Coronary artery (tissue), 2 donors: ENCODE results near the gene FTSJ3.

Experiments
- DNase-seq: peaks from one replicate; pipeline ENCODE4 v3.0.0-alpha.2; 2017; ENCODE audit warnings: low spot score
- H3K27ac ChIP-seq, 2 donors: fragments of 200-600 bp; sonication (generic); one replicate each; pipeline ENCODE4 v1.5.1; 2016 to 2019
- H3K4me3 ChIP-seq: fragments of 200-600 bp; sonication (generic); 2 replicates; pipeline ENCODE4 v1.5.1; 2016; ENCODE audit warnings: mild to moderate bottlenecking, moderate library complexity
- CTCF ChIP-seq: fragments of 200-600 bp; sonication (generic); IDR thresholded peaks from one replicate; pipeline ENCODE4 v1.5.1; 2019; ENCODE audit warnings: antibody characterized with exemption

Gene FTSJ3

GRCh38 chr17:63820963-63821561 lies 6.4 kb downstream of the FTSJ3 start:
- no peak overlapping the region for H3K27ac ChIP-seq

DNA sequence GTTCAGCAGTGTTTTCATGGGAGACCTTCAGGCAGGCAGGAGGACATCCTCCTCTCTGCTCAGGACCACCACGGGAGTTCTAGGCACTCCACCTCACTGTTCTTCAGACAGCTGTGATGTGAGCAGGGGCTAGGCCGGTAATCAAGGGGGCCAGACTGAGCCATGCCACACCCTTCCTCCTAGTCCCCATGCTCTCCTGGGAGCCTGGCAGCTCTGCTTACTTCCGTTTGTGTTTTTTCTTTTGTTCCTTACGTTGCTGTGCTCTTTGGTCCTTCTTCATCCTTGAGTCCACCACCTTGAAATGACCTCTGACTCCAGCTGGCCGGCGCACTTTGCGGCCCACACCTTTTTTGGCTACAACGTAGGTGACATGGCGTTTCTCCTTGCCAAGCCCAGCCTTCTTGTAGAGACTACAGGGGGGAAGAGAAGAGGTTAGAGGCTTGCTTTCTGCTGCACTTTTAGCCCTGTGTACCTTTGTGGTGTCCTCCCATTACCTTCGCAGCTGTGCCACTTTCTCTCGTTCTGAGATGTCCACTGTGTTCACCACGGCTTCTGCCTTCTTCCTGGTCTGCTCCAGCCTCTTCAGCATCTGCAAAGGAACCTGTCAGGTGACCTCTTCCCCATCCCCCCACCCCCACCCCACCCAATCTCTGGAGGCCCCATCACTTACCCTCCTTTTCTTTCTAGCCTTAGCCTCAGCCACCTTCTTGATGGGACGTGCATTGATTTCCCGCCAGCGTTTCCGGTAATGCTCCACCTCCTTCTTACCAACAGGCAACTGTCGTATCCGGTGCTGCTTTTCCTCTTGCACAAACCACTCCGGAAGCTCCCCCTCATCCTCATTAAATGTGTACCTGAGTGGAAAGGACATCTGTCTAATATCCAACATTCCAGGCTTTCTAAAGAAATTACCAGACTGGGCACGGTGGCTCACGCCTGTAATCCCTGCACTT lies 7.6 kb downstream of the FTSJ3 start:
- no peak overlapping the region for H3K27ac ChIP-seq
- no peak for TF ChIP-seq CTCF
- DNase-seq = no peak
- no peak overlapping the region for H3K4me3 ChIP-seq

More at GRCh38 chr17:63820963-63821561, 6.4 kb downstream of the FTSJ3 start:
- no peak for TF ChIP-seq CTCF
- no peak for DNase-seq
- no peak overlapping the region for H3K4me3 ChIP-seq

GRCh38 chr17:63819131-63819530 lies 8.3 kb downstream of the FTSJ3 start:
- Histone ChIP-seq H3K4me3 (no peak overlapping the region), H3K27ac (no peak overlapping the region)
- no peak for TF ChIP-seq CTCF
- no peak for DNase-seq

DNA sequence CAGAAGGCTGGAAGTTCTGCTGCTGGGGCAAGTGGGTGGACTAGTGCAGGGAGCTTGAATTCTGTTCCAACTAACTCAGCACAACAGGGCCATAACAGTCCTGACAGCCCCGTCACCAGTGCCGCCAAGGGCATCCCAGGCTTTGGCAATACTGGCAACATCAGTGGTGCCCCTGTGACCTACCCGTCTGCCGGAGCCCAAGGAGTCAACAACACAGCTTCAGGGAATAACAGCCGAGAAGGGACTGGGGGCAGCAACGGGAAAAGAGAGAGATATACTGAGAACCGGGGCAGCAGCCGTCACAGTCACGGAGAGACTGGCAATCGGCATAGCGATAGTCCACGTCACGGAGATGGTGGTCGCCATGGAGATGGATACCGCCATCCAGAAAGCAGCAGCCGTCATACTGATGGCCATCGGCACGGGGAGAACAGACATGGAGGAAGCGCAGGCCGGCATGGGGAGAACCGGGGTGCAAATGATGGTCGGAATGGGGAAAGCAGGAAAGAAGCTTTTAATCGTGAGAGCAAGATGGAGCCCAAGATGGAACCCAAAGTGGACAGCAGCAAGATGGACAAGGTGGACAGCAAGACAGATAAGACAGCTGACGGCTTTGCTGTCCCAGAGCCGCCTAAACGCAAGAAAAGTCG lies 9.6 kb downstream of the FTSJ3 start:
- TF ChIP-seq CTCF = no peak
- H3K4me3 ChIP-seq = no peak overlapping the region
- no peak overlapping the region for H3K27ac ChIP-seq
- no peak for DNase-seq

GRCh38 chr17:63816669-63817068 lies 10.8 kb downstream of the FTSJ3 start:
- no peak overlapping the region for H3K4me3 ChIP-seq
- H3K27ac ChIP-seq = no peak overlapping the region
- no peak for DNase-seq
- no peak for TF ChIP-seq CTCF

DNA sequence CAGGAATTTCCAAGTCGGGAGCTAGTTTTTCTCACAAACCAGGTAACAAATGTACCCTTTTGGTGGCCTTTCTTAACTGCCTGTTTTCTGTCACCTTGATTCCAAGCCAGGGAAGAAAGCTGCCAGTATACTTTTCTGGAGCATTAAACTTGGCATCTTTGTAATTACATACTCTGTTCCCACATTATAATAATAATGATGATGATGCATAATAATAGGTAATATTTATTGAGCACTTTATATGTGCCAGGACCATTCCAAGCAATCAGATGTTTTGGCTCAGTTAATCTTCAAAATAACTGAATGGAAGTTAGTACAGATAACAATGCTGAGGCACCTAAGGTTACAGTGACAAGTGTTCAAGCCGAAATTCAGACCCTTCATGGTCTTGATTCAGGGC lies 11.3 kb downstream of the FTSJ3 start:
- no peak for TF ChIP-seq CTCF
- no peak for DNase-seq
- no peak overlapping the region for H3K4me3 ChIP-seq

More for the DNA sequence above, 11.3 kb downstream of the FTSJ3 start:
- no peak overlapping the region for H3K27ac ChIP-seq
